Peyer's patch (tissue), 4 donors: ENCODE measurements around the gene DISC1. TPM values are rescaled to one million over a fixed set of nuclear protein-coding genes. Genes with fewer than 3 reads are reported as not detected.

Experiments
- DNase-seq, 3 donors: peaks; one replicate each; pipeline ENCODE4 v3.0.0-alpha.2; 2017 to 2019
- H3K27ac ChIP-seq, 4 donors: fragments of 200-600 bp; sonication (generic); one replicate each; pipeline ENCODE4 v1.5.1; 2016 to 2019
- H3K27me3 ChIP-seq, 2 donors: fragments of 200-600 bp; sonication (generic); one replicate each; pipeline ENCODE4 v1.5.1; 2019
- H3K36me3 ChIP-seq, 3 donors: fragments of 200-600 bp; sonication (generic); one replicate each; pipeline ENCODE4 v1.5.1; 2016 to 2019
- H3K4me1 ChIP-seq, 4 donors: fragments of 200-600 bp; sonication (generic); one replicate each; pipeline ENCODE4 v1.5.1; 2016 to 2019
- H3K4me3 ChIP-seq, 4 donors: fragments of 200-600 bp; sonication (generic); 1 replicate in 3 of 4; 2 replicates in 1 of 4; pipeline ENCODE4 v1.5.1; 2016 to 2019; ENCODE audit warnings: mild to moderate bottlenecking in 1 of 4
- H3K9me3 ChIP-seq, 4 donors: fragments of 200-600 bp; sonication (generic); one replicate each; pipeline ENCODE4 v1.5.1; 2016 to 2019; ENCODE audit warnings: mild to moderate bottlenecking in 1 of 4
- POLR2A ChIP-seq, 2 donors: fragments of 450-650 bp; IDR thresholded peaks; one replicate each; pipeline ENCODE4 v1.5.1; 2017; ENCODE audit warnings: antibody characterized with exemption in 2 of 2, mild to moderate bottlenecking in 2 of 2, moderate library complexity in 2 of 2
- total RNA-seq, 4 donors: library from RNA; depleted of rRNA; stranded (reverse); fragments of >200 nt; gene quantifications; one replicate each; pipeline ENCODE4 v1.1.0, GENCODE V29; 2016
- TF ChIP-seq, protein P1 (sequence below), 6 experiments: fragments of 450-650 bp in 4 of 6; fragments of 200-600 bp in 2 of 6; sonication (generic) in 1 of 6; IDR thresholded peaks; one replicate each; pipeline ENCODE4 v1.5.1; 2017 to 2019; ENCODE audit warnings: antibody characterized with exemption in 6 of 6, mild to moderate bottlenecking in 3 of 6, moderate library complexity in 1 of 6

Gene DISC1
- total RNA-seq, 4 donors from 2014 or later = 2.3 to 39.6 (median 5.6) TPM

DNA sequence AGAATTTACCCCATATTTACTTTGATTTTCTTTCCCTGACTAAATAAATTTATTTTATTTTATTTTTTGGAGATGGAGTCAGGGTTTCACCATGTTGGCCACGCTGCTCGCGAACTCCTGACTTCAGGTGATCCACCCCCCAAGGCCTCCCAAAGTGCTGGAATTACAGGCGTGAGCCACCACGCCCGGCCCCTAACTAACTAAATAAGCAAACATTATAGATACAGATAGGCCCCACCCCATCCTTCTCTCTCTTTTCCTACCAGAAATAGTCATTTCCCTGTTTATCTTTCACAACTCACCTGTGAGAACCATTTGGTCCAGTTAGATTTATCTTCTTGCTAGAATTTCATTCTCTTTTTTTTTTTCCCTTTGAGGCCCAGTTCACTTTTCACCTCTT is 167.3 kb downstream of the DISC1 start:
- Histone ChIP-seq H3K36me3 (no peaks in the 10 kb centered on the region), H3K4me1 (no peaks in the 10 kb centered on the region)
- TF ChIP-seq, protein P1, sequence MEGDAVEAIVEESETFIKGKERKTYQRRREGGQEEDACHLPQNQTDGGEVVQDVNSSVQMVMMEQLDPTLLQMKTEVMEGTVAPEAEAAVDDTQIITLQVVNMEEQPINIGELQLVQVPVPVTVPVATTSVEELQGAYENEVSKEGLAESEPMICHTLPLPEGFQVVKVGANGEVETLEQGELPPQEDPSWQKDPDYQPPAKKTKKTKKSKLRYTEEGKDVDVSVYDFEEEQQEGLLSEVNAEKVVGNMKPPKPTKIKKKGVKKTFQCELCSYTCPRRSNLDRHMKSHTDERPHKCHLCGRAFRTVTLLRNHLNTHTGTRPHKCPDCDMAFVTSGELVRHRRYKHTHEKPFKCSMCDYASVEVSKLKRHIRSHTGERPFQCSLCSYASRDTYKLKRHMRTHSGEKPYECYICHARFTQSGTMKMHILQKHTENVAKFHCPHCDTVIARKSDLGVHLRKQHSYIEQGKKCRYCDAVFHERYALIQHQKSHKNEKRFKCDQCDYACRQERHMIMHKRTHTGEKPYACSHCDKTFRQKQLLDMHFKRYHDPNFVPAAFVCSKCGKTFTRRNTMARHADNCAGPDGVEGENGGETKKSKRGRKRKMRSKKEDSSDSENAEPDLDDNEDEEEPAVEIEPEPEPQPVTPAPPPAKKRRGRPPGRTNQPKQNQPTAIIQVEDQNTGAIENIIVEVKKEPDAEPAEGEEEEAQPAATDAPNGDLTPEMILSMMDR (IDR thresholded peaks at IDR 0.05) = no peak
- TF ChIP-seq POLR2A (IDR thresholded peaks at IDR 0.05) = no peak

DNA sequence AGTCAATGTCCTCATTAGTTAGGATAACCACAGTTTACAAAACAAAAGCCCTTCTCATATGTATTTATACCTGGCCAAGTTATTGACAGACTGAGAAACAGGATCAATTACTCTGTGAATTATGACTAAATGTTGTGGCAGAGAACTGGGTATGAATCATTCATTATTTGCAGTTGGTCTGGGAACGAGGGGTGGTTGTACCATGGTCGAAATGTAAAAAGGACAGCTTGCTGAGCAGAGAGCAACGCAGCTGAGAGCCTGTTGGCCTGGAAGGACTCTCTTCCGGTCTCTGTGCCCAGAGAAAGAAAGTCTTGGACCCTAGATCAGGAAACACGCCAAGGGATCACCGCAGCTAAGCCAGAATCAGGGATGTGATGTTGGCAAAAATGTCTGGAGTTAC is 169.6 kb downstream of the DISC1 start:
- no peak for TF ChIP-seq POLR2A (IDR thresholded peaks at IDR 0.05)
- TF ChIP-seq, protein P1 (IDR thresholded peaks at IDR 0.05) = no peak
- no peak overlapping the region for H3K4me3 ChIP-seq

More for the DNA sequence above, 167.3 kb downstream of the DISC1 start:
- Histone ChIP-seq H3K27me3 (no peaks in the 10 kb centered on the region), H3K4me3 (no peak overlapping the region), H3K9me3 (no peaks in the 10 kb centered on the region), H3K27ac (no peak overlapping the region)
- no peak for DNase-seq

DNA sequence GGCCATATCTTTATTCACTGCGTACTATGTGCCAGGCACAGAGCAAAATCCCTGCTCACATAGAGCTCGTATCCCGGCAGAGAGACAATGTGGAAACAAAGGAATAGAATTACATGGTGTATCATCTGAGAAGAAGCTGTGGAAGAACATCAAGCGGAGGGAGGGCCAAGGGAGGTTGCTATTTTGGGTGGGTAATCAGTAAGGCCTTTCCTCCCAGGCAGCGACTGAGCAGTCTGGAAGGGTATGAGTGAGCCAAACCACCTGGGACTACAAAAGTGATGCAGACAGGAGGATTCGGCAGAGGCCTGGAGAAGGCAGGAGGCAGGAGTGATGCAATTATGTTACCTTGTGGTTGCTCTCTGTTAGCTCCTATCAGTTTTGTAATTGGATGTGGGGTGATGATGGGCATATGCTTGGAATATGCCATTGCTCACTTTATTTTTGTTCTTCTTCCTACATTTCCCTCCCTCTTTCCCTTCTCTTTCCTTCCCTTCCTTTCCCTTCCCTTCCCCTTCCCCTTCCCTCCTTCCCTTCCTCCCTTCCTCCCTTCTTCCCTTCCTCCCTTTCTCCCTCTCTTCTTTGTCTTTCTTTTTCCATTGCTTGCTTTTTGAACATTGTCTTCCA is 172.9 kb downstream of the DISC1 start:
- Histone ChIP-seq H3K27ac (no peak overlapping the region), H3K4me1 (no peaks in the 10 kb centered on the region), H3K27me3 (no peaks in the 10 kb centered on the region), H3K4me3 (no peak overlapping the region), H3K36me3 (no peaks in the 10 kb centered on the region), H3K9me3 (no peaks in the 10 kb centered on the region)
- no peak for TF ChIP-seq POLR2A (IDR thresholded peaks at IDR 0.05)
- TF ChIP-seq, protein P1 (IDR thresholded peaks at IDR 0.05) = no peak
- DNase-seq = no peak

More for the DNA sequence above, 169.6 kb downstream of the DISC1 start:
- no peaks in the 10 kb centered on the region for H3K36me3 ChIP-seq
- H3K27ac ChIP-seq = no peak overlapping the region
- no peaks in the 10 kb centered on the region for H3K4me1 ChIP-seq
- no peaks in the 10 kb centered on the region for H3K27me3 ChIP-seq
- no peaks in the 10 kb centered on the region for H3K9me3 ChIP-seq
- DNase-seq = no peak

DNA sequence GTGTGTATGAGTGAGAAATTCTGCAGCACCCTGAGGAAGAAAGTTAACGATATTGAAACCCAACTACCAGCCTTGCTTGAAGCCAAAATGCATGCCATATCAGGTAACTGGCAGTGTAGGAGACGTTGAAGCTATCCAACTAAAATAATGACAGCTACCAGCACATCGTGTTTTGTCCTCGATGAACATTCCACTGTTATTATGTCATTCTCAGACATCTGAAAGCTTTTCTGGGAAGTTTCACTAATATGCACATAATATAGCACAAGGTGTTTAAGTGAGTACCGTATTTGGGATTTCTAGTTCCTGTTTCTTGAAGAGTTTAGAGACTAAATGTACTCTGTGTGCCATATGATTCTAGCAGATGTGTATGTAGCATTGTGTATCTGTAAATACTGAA is 173.5 kb downstream of the DISC1 start:
- Histone ChIP-seq H3K36me3 (no peaks in the 10 kb centered on the region), H3K27ac (no peak overlapping the region)
- no peak for TF ChIP-seq POLR2A (IDR thresholded peaks at IDR 0.05)
- TF ChIP-seq, protein P1 (IDR thresholded peaks at IDR 0.05) = no peak

DNA sequence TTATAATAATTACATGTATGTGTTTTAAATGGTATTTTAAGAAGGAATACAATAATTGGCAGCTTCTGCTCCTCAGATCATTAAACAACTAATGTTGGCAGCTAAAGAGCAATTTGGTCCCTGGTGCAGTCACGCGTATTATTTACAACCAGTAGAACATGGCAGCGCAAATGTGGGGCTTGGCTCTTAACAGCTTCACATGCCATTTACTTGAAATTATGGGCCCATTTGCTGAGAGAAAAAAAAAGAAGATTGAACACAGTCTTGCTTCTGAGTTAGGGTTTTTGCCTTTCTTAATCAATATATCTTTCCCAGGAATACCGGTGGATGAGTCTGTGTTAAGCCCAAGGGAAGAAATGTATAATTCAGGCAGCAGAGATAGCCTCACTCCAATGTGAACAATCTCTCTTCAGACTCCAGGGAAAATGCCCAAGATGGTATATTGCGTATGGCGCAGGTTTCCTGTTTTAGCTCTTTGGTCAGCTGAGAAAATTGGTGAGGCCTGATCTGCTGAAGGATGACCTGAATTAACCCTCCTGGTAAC is 174.5 kb downstream of the DISC1 start:
- H3K4me1 ChIP-seq = no peaks in the 10 kb centered on the region
- no peaks in the 10 kb centered on the region for H3K9me3 ChIP-seq
- no peaks in the 10 kb centered on the region for H3K27me3 ChIP-seq
- no peak for DNase-seq
- H3K36me3 ChIP-seq = no peaks in the 10 kb centered on the region
- H3K4me3 ChIP-seq = no peak overlapping the region
- no peak for TF ChIP-seq POLR2A (IDR thresholded peaks at IDR 0.05)
- TF ChIP-seq, protein P1 (IDR thresholded peaks at IDR 0.05) = no peak
- no peak overlapping the region for H3K27ac ChIP-seq

More for the DNA sequence above, 173.5 kb downstream of the DISC1 start:
- Histone ChIP-seq H3K4me1 (no peaks in the 10 kb centered on the region), H3K9me3 (no peaks in the 10 kb centered on the region), H3K4me3 (no peak overlapping the region), H3K27me3 (no peaks in the 10 kb centered on the region)
- DNase-seq = no peak
